ENCODE results near the gene REP15.
"Not testable (repeated sequence)": the region's sequence is repeated elsewhere in the genome, so short reads cannot be mapped to it uniquely, and the experiment has no call there.

The REP15 gene

GRCh38 chr12:27723212-27723611 is 27.0 kb downstream of the REP15 start:
- no peak overlapping the region for H3K27ac ChIP-seq
- ChIA-PET POLR2A (ENCODE audit: low non-redundant PET) (no interaction called here), CTCF (interaction anchor here (0.5 to 1.0 kb wide), 2 partner anchors 10 to 113 kb away, joined by 3 read pairs; no protein-coding TSS in a partner anchor)
- DNase-seq (ENCODE audit: low spot score): no peak
- no peak for TF ChIP-seq CTCF (conservative IDR thresholded peaks at IDR 0.05; ENCODE audit: low read depth)

GRCh38 chr12:27730097-27730588 is 33.9 kb downstream of the REP15 start:
- ChIA-PET POLR2A (ENCODE audit: low non-redundant PET) (no interaction called here), CTCF (interaction anchor here (0.6 kb wide), 1 partner anchor 37 kb away, joined by 3 read pairs; no protein-coding TSS in a partner anchor)
- no peak for DNase-seq (ENCODE audit: low spot score)
- no peak overlapping the region for H3K27ac ChIP-seq
- no peak for TF ChIP-seq CTCF (conservative IDR thresholded peaks at IDR 0.05; ENCODE audit: low read depth)

GRCh38 chr12:27732281-27732680 is 36.0 kb downstream of the REP15 start:
- no peak for TF ChIP-seq CTCF (conservative IDR thresholded peaks at IDR 0.05; ENCODE audit: low read depth)
- CTCF ChIA-PET: interaction anchor here (0.5 to 0.7 kb wide), 7 partner anchors 35 to 1537 kb away, joined by 3 to 5 read pairs (median 3); no protein-coding TSS in a partner anchor
- no peak for DNase-seq (ENCODE audit: low spot score)
- POLR2A ChIA-PET (ENCODE audit: low non-redundant PET): no interaction called here
- H3K27ac ChIP-seq: no peak overlapping the region

DNA sequence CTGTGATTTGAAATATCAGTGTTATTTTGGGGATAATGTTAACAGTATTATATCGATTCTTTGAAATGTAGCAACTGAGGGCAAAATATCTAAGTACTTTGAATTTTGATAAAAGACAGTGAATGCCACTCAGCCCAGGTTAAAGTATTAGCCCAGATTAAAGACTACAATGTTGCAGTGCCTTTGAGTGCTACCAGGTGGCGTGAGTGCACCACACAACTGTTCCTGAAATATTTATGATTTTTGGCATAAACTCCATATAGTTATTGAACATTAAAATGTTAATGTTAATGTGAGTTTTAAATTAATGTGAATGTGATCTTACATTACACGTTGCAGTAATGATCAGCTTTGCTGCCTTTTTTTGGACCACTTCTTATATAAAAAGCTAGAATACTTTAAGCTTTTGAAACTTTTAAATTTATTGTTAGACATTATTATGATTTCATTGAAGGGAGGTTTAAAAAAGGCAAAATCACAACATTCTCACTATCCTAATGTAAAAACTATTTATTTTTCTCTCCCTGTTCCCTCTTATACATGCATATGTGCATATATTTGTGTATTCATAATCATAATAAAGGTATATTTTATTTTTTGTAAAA is 36.9 kb downstream of the REP15 start:
- POLR2A ChIA-PET (ENCODE audit: low non-redundant PET): no interaction called here

GRCh38 chr12:27733791-27734190 is 37.5 kb downstream of the REP15 start:
- TF ChIP-seq CTCF (conservative IDR thresholded peaks at IDR 0.05; ENCODE audit: low read depth): no peak
- H3K27ac ChIP-seq: no peak overlapping the region
- no peak for DNase-seq (ENCODE audit: low spot score)
- POLR2A ChIA-PET (ENCODE audit: low non-redundant PET): interaction anchor here (0.6 kb wide), 1 partner anchor 18 kb away, joined by 3 read pairs; no protein-coding TSS in a partner anchor
- CTCF ChIA-PET: interaction anchor here (0.5 to 1.0 kb wide), 11 partner anchors 11 to 1340 kb away, joined by 3 to 6 read pairs (median 4); partner anchors contain the start of genes KLHL42 and MANSC4

More for the DNA sequence above, 36.9 kb downstream of the REP15 start:
- no peak overlapping the region for H3K27ac ChIP-seq
- DNase-seq (ENCODE audit: low spot score): peak; percentile 42
- TF ChIP-seq CTCF (conservative IDR thresholded peaks at IDR 0.05; ENCODE audit: low read depth): peak; percentile 66
- CTCF ChIA-PET: interaction anchor here (0.5 to 1.0 kb wide), 14 partner anchors 10 to 1152 kb away, joined by 3 to 6 read pairs (median 4); partner anchors contain the start of genes KLHL42 and MANSC4

DNA sequence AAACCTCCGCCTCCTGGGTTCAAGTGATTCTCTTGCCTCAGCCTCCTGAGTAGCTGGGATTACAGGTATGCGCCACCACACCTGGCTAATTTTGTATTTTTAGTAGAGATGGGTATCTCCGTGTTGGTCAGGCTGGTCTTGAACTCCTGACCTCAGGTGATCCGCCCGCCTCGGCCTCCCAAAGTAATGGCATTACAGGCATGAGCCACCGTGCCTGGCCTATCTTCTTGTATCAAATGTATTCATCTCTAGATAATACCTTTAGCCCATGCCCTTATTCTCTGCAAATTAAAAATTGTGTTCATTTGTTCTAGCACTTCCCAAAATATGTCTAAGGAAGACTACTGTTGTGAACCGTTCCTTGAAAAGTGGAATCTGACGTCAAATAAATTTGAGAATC is 38.1 kb downstream of the REP15 start:
- POLR2A ChIA-PET (ENCODE audit: low non-redundant PET): interaction anchor here (0.6 kb wide), 1 partner anchor 19 kb away, joined by 3 read pairs; no protein-coding TSS in a partner anchor
- not testable (repeated sequence) for H3K27ac ChIP-seq; DNase-seq (ENCODE audit: low spot score)
- CTCF ChIA-PET: interaction anchor here (0.6 to 1.0 kb wide), 5 partner anchors 17 to 1339 kb away, joined by 3 to 5 read pairs (median 3); no protein-coding TSS in a partner anchor

DNA sequence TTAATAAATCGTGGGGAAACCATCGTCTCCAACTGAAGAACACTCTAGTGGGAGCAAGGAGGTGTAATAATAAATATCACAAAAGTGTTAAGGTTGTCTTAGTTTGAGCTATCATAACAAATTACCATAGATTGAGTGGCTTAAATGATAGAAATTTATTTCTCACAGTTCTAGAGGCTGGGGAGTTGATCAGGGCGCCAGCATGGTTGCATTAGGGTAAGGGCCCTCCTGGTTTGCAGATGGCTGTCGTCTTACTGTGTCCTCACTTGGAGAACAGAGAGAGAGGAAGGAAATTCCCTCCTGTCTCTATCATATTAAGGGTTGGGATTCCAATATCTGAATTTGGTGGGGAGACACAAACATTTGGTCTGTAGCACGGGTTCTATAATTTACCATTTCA is 47.4 kb downstream of the REP15 start:
- POLR2A ChIA-PET (ENCODE audit: low non-redundant PET): no interaction called here

GRCh38 chr12:27745734-27746133 is 49.5 kb downstream of the REP15 start:
- CTCF ChIA-PET: interaction anchor here (0.6 to 0.7 kb wide), 2 partner anchors 18 to 531 kb away, joined by 3 to 5 read pairs; no protein-coding TSS in a partner anchor
- DNase-seq (ENCODE audit: low spot score); H3K27ac ChIP-seq; POLR2A ChIA-PET (ENCODE audit: low non-redundant PET): not testable (repeated sequence)

More for the DNA sequence above, 47.4 kb downstream of the REP15 start:
- no peak overlapping the region for H3K27ac ChIP-seq
- CTCF ChIA-PET: no interaction called here
- TF ChIP-seq CTCF (conservative IDR thresholded peaks at IDR 0.05; ENCODE audit: low read depth): no peak
- DNase-seq (ENCODE audit: low spot score): no peak

Data from RWPE1 (cell line).